HepG2 (cell line): ENCODE data around the gene CSRNP3. TPM values are rescaled to one million over a fixed set of nuclear protein-coding genes. Genes with fewer than 3 reads are reported as not detected.

ENCODE experiments used
- FOXA1 ChIP-seq, 2 experiments: fragments of 450-650 bp in 1 of 2; sonication (generic) in 1 of 2; formaldehyde crosslinking in 1 of 2; IDR thresholded peaks; 2 replicates each; pipeline versions ENCODE4 v1.4.0 to v1.6.1; 2016 to 2020; ENCODE audit warnings: missing genetic modification reagents in 1 of 2
- HOXA7 ChIP-seq: sonication (generic); formaldehyde crosslinking; IDR thresholded peaks from 2 replicates; pipeline ENCODE4 v1.8.1; 2022; ENCODE audit warnings: mild to moderate bottlenecking, missing genetic modification reagents, moderate library complexity
- MED13 ChIP-seq: sonication (generic); formaldehyde crosslinking; IDR thresholded peaks from 2 replicates; pipeline ENCODE4 v1.5.0; 2020; ENCODE audit warnings: missing genetic modification reagents
- SCMH1 ChIP-seq: sonication (generic); formaldehyde crosslinking; IDR thresholded peaks from 2 replicates; pipeline ENCODE4 v1.9.0; 2021; ENCODE audit warnings: missing genetic modification reagents, mild to moderate bottlenecking, borderline replicate concordance
- ZNF276 ChIP-seq: sonication (generic); formaldehyde crosslinking; IDR thresholded peaks from 2 replicates; pipeline ENCODE4 v1.4.0; 2020; ENCODE audit warnings: mild to moderate bottlenecking, low read depth, missing genetic modification reagents
- ZNF407 ChIP-seq: sonication (generic); formaldehyde crosslinking; IDR thresholded peaks from one replicate; pipeline ENCODE4 v1.5.1; 2020; ENCODE audit warnings: mild to moderate bottlenecking, missing genetic modification reagents; ENCODE audit errors: not compliant biosample characterization
- polyA plus RNA-seq, 8 experiments: library from polyadenylated mRNA; depleted of rRNA in 3 of 8; stranded (reverse) in 7 of 8; unstranded in 1 of 8; fragments of >200 nt; fragmentation: Illumina TruSeq in 4 of 8; extraction: Trizol in 4 of 8; gene quantifications; 2 replicates each; pipeline versions ENCODE4 v1.2.1 to v1.2.3, GENCODE V29; 2011 to 2016; ENCODE audit warnings: low read depth in 4 of 8, missing spikeins in 1 of 8, mixed read lengths in 1 of 8; ENCODE audit not compliant: insufficient read depth in 1 of 8
- total RNA-seq, 5 experiments: library from RNA; depleted of rRNA; stranded (reverse); fragments of >200 nt; fragmentation: Illumina TruSeq; extraction: Trizol; gene quantifications; 2 replicates each; pipeline ENCODE4 v1.2.3, GENCODE V29; 2016; ENCODE audit warnings: low read depth in 1 of 5

The CSRNP3 gene
- total and polyA plus RNA-seq, 2 of the 13 experiments (the other 11 are each of a cell fraction or from before 2014, with no cell fraction given) = not detected

GRCh38 chr2:165508927-165509326 lies 39.4 kb downstream of the CSRNP3 start (continued):
- no peak for TF ChIP-seq ZNF276
- no peak for TF ChIP-seq ZNF407
- TF ChIP-seq FOXA1 (IDR thresholded peaks at IDR 0.05) = no peak
- TF ChIP-seq FOXA1 (CRISPR knock-in tag; IDR thresholded peaks at IDR 0.05) = no peak
- no peak for TF ChIP-seq HOXA7 (CRISPR knock-in tag)
- TF ChIP-seq SCMH1 = no peak
- no peak for TF ChIP-seq MED13 (CRISPR knock-in tag)
